Sigmoid colon (tissue), 7 donors: ENCODE results near the gene EFHD2. TPM values are rescaled to one million over a fixed set of nuclear protein-coding genes. Genes with fewer than 3 reads are reported as not detected.
"Not testable (repeated sequence)": the region's sequence is repeated elsewhere in the genome, so short reads cannot be mapped to it uniquely, and the experiment has no call there.

ENCODE experiments used
- DNase-seq: peaks from one replicate; pipeline ENCODE4 v3.0.0-alpha.2; 2019
- H3K27ac ChIP-seq, 4 donors: fragments of 200-600 bp; sonication (generic); one replicate each; pipeline ENCODE4 v1.5.1; 2016 to 2019; ENCODE audit warnings: mild to moderate bottlenecking in 1 of 4
- H3K27me3 ChIP-seq, 3 donors: fragments of 200-600 bp; sonication (generic); one replicate each; pipeline ENCODE4 v1.5.1; 2019; ENCODE audit warnings: mild to moderate bottlenecking in 1 of 3
- H3K36me3 ChIP-seq, 4 donors: fragments of 200-600 bp; sonication (generic); one replicate each; pipeline ENCODE4 v1.5.1; 2016 to 2019
- H3K4me1 ChIP-seq, 4 donors: fragments of 200-600 bp; sonication (generic); one replicate each; pipeline ENCODE4 v1.5.1; 2017 to 2019
- H3K4me3 ChIP-seq, 4 donors: fragments of 200-600 bp; sonication (generic); one replicate each; pipeline ENCODE4 v1.5.1; 2017 to 2019; ENCODE audit warnings: mild to moderate bottlenecking in 2 of 4, moderate library complexity in 1 of 4
- H3K9me3 ChIP-seq, 4 donors: fragments of 200-600 bp in 3 of 4; sonication (generic) in 3 of 4; one replicate each; pipeline versions ENCODE4 v1.5.1 to v1.6.1; 2013 to 2019
- EP300 ChIP-seq, 4 donors: sonication (generic); formaldehyde crosslinking; IDR thresholded peaks; one replicate each; pipeline ENCODE4 v1.6.1; 2017; ENCODE audit warnings: antibody characterized with exemption in 4 of 4
- POLR2A ChIP-seq, 2 donors: fragments of 450-650 bp; IDR thresholded peaks; one replicate each; pipeline ENCODE4 v1.6.1; 2016; ENCODE audit warnings: antibody characterized with exemption in 2 of 2, mild to moderate bottlenecking in 2 of 2, moderate library complexity in 2 of 2
- POLR2AphosphoS5 ChIP-seq, 4 donors: sonication (generic); formaldehyde crosslinking; IDR thresholded peaks; one replicate each; pipeline ENCODE4 v1.6.1; 2017; ENCODE audit warnings: antibody characterized with exemption in 4 of 4
- WGBS, 2 donors: extraction: QIAGEN DNeasy Blood & Tissue Kit; methylation state at CpG; one replicate each; pipeline ENCODE4 v1.1.7; 2013; 5-methylcytosine and 5-hydroxymethylcytosine counted together
- intact Hi-C: fragments of 100-400 bp; cut with DNase I; formaldehyde crosslinking; loops from one replicate; pipeline ENCODE4 v1.15.1; 2023
- polyA plus RNA-seq, 3 donors: library from polyadenylated mRNA; stranded (reverse); fragments of 200-250 nt; gene quantifications; one replicate each; pipeline ENCODE4 v1.2.3, GENCODE V29; 2013
- total RNA-seq, 4 donors: library from RNA; depleted of rRNA; stranded (reverse); fragments of >200 nt; gene quantifications; one replicate each; pipeline ENCODE4 v1.1.0, GENCODE V29; 2016
- TF ChIP-seq, protein P1 (sequence below), 4 experiments: fragments of 450-650 bp in 3 of 4; fragments of 200-600 bp in 1 of 4; IDR thresholded peaks; one replicate each; pipeline ENCODE4 v1.5.1; 2016 to 2019; ENCODE audit warnings: antibody characterized with exemption in 4 of 4, mild to moderate bottlenecking in 3 of 4, moderate library complexity in 2 of 4
- donor health status: healthy with polysubstance abuse.
- donor health status: Bipolar disorder and iron deficiency.
- donor health status: healthy.

EFHD2 gene
- total and polyA plus RNA-seq, 7 donors, result 32.7 to 181 (median 47.4) TPM

GRCh38 chr1:15432324-15432723 is 22.6 kb downstream of the EFHD2 start:
- Histone ChIP-seq H3K27me3 (no peaks in the 10 kb centered on the region), H3K4me3 (no peak overlapping the region), H3K27ac (no peak overlapping the region), H3K4me1 (peaks cover 0 to 32% (median 16%) of the 10 kb centered on the region in 4 donors), H3K9me3 (no peaks in the 10 kb centered on the region), H3K36me3 (peaks cover 0 to 12% (median 0%) of the 10 kb centered on the region in 4 donors)
- intact Hi-C loops, result loop anchor here (10.0 kb wide), 1 partner anchor 308 kb away; no protein-coding TSS in a partner anchor
- WGBS, 2 donors, result 16 to 56% methylated on average over 9 of the region's 9 CpGs
- no peak for DNase-seq
- TF ChIP-seq, protein P1, sequence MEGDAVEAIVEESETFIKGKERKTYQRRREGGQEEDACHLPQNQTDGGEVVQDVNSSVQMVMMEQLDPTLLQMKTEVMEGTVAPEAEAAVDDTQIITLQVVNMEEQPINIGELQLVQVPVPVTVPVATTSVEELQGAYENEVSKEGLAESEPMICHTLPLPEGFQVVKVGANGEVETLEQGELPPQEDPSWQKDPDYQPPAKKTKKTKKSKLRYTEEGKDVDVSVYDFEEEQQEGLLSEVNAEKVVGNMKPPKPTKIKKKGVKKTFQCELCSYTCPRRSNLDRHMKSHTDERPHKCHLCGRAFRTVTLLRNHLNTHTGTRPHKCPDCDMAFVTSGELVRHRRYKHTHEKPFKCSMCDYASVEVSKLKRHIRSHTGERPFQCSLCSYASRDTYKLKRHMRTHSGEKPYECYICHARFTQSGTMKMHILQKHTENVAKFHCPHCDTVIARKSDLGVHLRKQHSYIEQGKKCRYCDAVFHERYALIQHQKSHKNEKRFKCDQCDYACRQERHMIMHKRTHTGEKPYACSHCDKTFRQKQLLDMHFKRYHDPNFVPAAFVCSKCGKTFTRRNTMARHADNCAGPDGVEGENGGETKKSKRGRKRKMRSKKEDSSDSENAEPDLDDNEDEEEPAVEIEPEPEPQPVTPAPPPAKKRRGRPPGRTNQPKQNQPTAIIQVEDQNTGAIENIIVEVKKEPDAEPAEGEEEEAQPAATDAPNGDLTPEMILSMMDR (IDR thresholded peaks at IDR 0.05), result no peak
- TF ChIP-seq EP300 (IDR thresholded peaks at IDR 0.05), result no peak

GRCh38 chr1:15433471-15433870 is 23.8 kb downstream of the EFHD2 start:
- no peak overlapping the region for H3K27ac ChIP-seq
- no peaks in the 10 kb centered on the region for H3K9me3 ChIP-seq
- H3K4me1 ChIP-seq, result peaks cover 0 to 21% (median 7%) of the 10 kb centered on the region in 4 donors
- TF ChIP-seq EP300 (IDR thresholded peaks at IDR 0.05), result no peak
- TF ChIP-seq, protein P1 (IDR thresholded peaks at IDR 0.05), result no peak
- no peak for TF ChIP-seq POLR2A (IDR thresholded peaks at IDR 0.05)
- no peak for TF ChIP-seq POLR2AphosphoS5 (IDR thresholded peaks at IDR 0.05)
- DNase-seq, result no peak
- no peaks in the 10 kb centered on the region for H3K27me3 ChIP-seq
- H3K36me3 ChIP-seq, result peaks cover 0 to 10% (median 0%) of the 10 kb centered on the region in 4 donors
- intact Hi-C loops, result loop anchor here (10.0 kb wide), 1 partner anchor 309 kb away; no protein-coding TSS in a partner anchor
- 87 to 92% methylated on average over 9 of the region's 9 CpGs for WGBS, 2 donors
- H3K4me3 ChIP-seq, result no peak overlapping the region

- H3K27me3 ChIP-seq, H3K4me3 ChIP-seq, H3K36me3 ChIP-seq, H3K27ac ChIP-seq, H3K9me3 ChIP-seq, DNase-seq: not testable (repeated sequence)
- intact Hi-C loops, result loop anchor here (10.0 kb wide), 1 partner anchor 310 kb away; no protein-coding TSS in a partner anchor
- 48 to 61% methylated on average over 8 of the region's 8 CpGs for WGBS, 2 donors
- H3K4me1 ChIP-seq, result peaks cover 0 to 14% (median 5%) of the 10 kb centered on the region in 4 donors
Measured at GRCh38 chr1:15434739-15435138, 25.1 kb downstream of the EFHD2 start.

GRCh38 chr1:15435239-15436077 is 25.8 kb downstream of the EFHD2 start:
- H3K27me3 ChIP-seq, result no peaks in the 10 kb centered on the region
- 95 to 96% methylated on average over 17 of the region's 17 CpGs for WGBS, 2 donors
- no peaks in the 10 kb centered on the region for H3K9me3 ChIP-seq
- TF ChIP-seq, protein P1 (IDR thresholded peaks at IDR 0.05), result no peak
- TF ChIP-seq POLR2A (IDR thresholded peaks at IDR 0.05) (no peak), EP300 (IDR thresholded peaks at IDR 0.05) (no peak), POLR2AphosphoS5 (IDR thresholded peaks at IDR 0.05) (no peak)
- H3K36me3 ChIP-seq, result no peaks in the 10 kb centered on the region
- no peak overlapping the region for H3K4me3 ChIP-seq
- DNase-seq, result no peak
- H3K27ac ChIP-seq, result no peak overlapping the region
- H3K4me1 ChIP-seq, result peaks cover 0 to 14% (median 5%) of the 10 kb centered on the region in 4 donors
- intact Hi-C loops, result loop anchor here (10.0 kb wide), 1 partner anchor 311 kb away; no protein-coding TSS in a partner anchor

GRCh38 chr1:15436881-15437442 is 27.3 kb downstream of the EFHD2 start:
- Histone ChIP-seq H3K4me1 (peaks cover 0 to 14% (median 5%) of the 10 kb centered on the region in 4 donors), H3K4me3 (no peak overlapping the region), H3K9me3 (no peaks in the 10 kb centered on the region), H3K27ac (no peak overlapping the region), H3K27me3 (no peaks in the 10 kb centered on the region), H3K36me3 (no peaks in the 10 kb centered on the region)
- intact Hi-C loops, result loop anchor here (10.0 kb wide), 1 partner anchor 312 kb away; no protein-coding TSS in a partner anchor
- TF ChIP-seq EP300 (IDR thresholded peaks at IDR 0.05) (no peak), POLR2AphosphoS5 (IDR thresholded peaks at IDR 0.05) (no peak), POLR2A (IDR thresholded peaks at IDR 0.05) (no peak)
- TF ChIP-seq, protein P1 (IDR thresholded peaks at IDR 0.05), result no peak
- 95 to 96% methylated on average over 6 of the region's 6 CpGs for WGBS, 2 donors
- no peak for DNase-seq
